Measurements from ENCODE around the gene MACROD2.

DNA sequence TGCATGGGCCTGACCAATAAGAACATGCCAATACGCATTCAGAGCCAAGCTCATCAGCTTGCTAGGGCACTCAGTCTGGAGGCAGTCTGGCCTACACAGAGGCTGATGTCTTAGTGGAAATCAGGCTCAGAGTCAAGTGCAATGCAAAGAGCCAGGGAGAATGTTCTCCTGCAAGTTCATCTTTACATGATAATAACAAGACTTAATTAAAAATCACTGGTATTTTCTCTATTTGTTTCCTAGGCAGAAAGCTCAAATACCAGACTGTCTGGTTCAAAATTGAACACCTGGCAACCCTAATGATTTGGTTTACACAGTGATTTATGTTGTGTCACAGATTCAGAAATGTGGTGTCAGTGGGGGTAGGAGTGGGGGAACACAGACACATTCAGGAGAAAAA is 1031.4 kb downstream of the MACROD2 start:
- TF ChIP-seq TAF1 (IDR thresholded peaks at IDR 0.05; ENCODE audit: borderline replicate concordance, insufficient read depth, low read length) (no peak), POLR2AphosphoS5 (IDR thresholded peaks at IDR 0.05; ENCODE audit: low read depth, low read length) (no peak), SIN3A (IDR thresholded peaks at IDR 0.05; ENCODE audit: borderline replicate concordance, insufficient read depth, low read length) (no peak)
- TF ChIP-seq, protein P1, sequence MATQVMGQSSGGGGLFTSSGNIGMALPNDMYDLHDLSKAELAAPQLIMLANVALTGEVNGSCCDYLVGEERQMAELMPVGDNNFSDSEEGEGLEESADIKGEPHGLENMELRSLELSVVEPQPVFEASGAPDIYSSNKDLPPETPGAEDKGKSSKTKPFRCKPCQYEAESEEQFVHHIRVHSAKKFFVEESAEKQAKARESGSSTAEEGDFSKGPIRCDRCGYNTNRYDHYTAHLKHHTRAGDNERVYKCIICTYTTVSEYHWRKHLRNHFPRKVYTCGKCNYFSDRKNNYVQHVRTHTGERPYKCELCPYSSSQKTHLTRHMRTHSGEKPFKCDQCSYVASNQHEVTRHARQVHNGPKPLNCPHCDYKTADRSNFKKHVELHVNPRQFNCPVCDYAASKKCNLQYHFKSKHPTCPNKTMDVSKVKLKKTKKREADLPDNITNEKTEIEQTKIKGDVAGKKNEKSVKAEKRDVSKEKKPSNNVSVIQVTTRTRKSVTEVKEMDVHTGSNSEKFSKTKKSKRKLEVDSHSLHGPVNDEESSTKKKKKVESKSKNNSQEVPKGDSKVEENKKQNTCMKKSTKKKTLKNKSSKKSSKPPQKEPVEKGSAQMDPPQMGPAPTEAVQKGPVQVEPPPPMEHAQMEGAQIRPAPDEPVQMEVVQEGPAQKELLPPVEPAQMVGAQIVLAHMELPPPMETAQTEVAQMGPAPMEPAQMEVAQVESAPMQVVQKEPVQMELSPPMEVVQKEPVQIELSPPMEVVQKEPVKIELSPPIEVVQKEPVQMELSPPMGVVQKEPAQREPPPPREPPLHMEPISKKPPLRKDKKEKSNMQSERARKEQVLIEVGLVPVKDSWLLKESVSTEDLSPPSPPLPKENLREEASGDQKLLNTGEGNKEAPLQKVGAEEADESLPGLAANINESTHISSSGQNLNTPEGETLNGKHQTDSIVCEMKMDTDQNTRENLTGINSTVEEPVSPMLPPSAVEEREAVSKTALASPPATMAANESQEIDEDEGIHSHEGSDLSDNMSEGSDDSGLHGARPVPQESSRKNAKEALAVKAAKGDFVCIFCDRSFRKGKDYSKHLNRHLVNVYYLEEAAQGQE (IDR thresholded peaks at IDR 0.05; ENCODE audit: insufficient read depth in 1 of 2, low read depth in 2 of 2, low read length in 2 of 2): no peak
